Heart right ventricle (tissue), 16 donors: ENCODE measurements around the gene EHD1. TPM values are rescaled to one million over a fixed set of nuclear protein-coding genes. Genes with fewer than 3 reads are reported as not detected.

Source experiments
- ATAC-seq, 8 donors: fragments of 200-7000 bp; cut with Tn5 transposase; one replicate each; pipeline ENCODE4 v1.9.1; 2020; ENCODE audit warnings: mild to moderate bottlenecking in 8 of 8, moderate library complexity in 8 of 8, moderate number of reproducible peaks in 1 of 8
- DNase-seq, 2 donors: peaks; one replicate each; pipeline ENCODE4 v3.0.0-alpha.2; 2020
- H3K27ac ChIP-seq, 10 donors: fragments of 200-600 bp; sonication (generic) in 2 of 10; one replicate each; pipeline versions ENCODE4 v1.5.0 to v1.8.0; 2020 to 2022; ENCODE audit warnings: mild to moderate bottlenecking in 3 of 10
- H3K27me3 ChIP-seq, 7 donors: fragments of 200-600 bp; one replicate each; pipeline ENCODE4 v1.8.0; 2021 to 2022; ENCODE audit warnings: mild to moderate bottlenecking in 2 of 7
- H3K36me3 ChIP-seq, 9 donors: fragments of 200-600 bp; sonication (generic) in 1 of 9; one replicate each; pipeline versions ENCODE4 v1.5.0 to v1.8.0; 2020 to 2022; ENCODE audit warnings: mild to moderate bottlenecking in 2 of 9
- H3K4me1 ChIP-seq, 9 donors: fragments of 200-600 bp; sonication (generic) in 1 of 9; one replicate each; pipeline versions ENCODE4 v1.5.0 to v1.8.0; 2020 to 2022; ENCODE audit warnings: mild to moderate bottlenecking in 4 of 9
- H3K4me3 ChIP-seq, 10 donors: fragments of 200-600 bp; sonication (generic) in 2 of 10; one replicate each; pipeline versions ENCODE4 v1.5.0 to v1.8.0; 2020 to 2022; ENCODE audit warnings: mild to moderate bottlenecking in 7 of 10, moderate library complexity in 2 of 10
- H3K9me3 ChIP-seq, 11 donors: fragments of 200-600 bp in 10 of 11; sonication (generic) in 2 of 11; one replicate each; pipeline versions ENCODE4 v1.5.0 to v1.8.0; 2013 to 2022; ENCODE audit warnings: mild to moderate bottlenecking in 2 of 11, control low read depth in 1 of 11, moderate library complexity in 1 of 11
- CTCF ChIP-seq, 9 donors: fragments of 200-600 bp; sonication (generic) in 2 of 9; IDR thresholded peaks; one replicate each; pipeline versions ENCODE4 v1.5.0 to v1.8.0; 2021 to 2022; ENCODE audit warnings: antibody characterized with exemption in 9 of 9, mild to moderate bottlenecking in 5 of 9, moderate library complexity in 1 of 9
- WGBS, 2 donors: extraction: QIAGEN DNeasy Blood & Tissue Kit; methylation state at CpG; one replicate each; pipeline ENCODE4 v1.1.7; 2013; ENCODE audit warnings: inconsistent platforms in 1 of 2; 5-methylcytosine and 5-hydroxymethylcytosine counted together
- intact Hi-C, 10 donors: fragments of 100-400 bp; cut with DNase I; formaldehyde crosslinking; loops; one replicate each; pipeline versions ENCODE4 v1.11.1 to v1.14.2; 2022
- polyA plus RNA-seq, 2 donors: library from polyadenylated mRNA; stranded (reverse); fragments of 200-250 nt; gene quantifications; one replicate each; pipeline ENCODE4 v1.2.3, GENCODE V29; 2013
- total RNA-seq, 10 donors: library from RNA; stranded (reverse); fragmentation: NEBNext Ultra II Directional in 3 of 10; extraction: Animal tissue kit (Norgen Biotek cat#: 25700) in 3 of 10; gene quantifications; one replicate each; pipeline versions ENCODE4 v1.2.1 to v1.2.4, GENCODE V29; 2021 to 2023
- donor health status: Arrhythmogenic right ventricular cardiomyopathy.
- donor health status: ischemic (EF 13 %, LVEDD 7.1; RV severe dilation, severe dysfunction).
- donor health status: healthy with polysubstance abuse.
- donor health status: DM: no; HTN: yes; CAD: no.
- donor health status: DM: no; HTN: no; CAD: no.
- donor health status: ischemic (EF 25% LVEDD 6.9; RV normal size, moderate dysfunction).
- donor health status: ischemic (EF 25% LVEDD 5.7; RV mildly dilated, moderate dysfunction).
- donor health status: healthy.
- donor health status: DM: yes; HTN: yes; CAD: no.
- donor health status: Ischemic cardiomyopathy.
- donor health status: ischemic (EF 35%, LVEDD 5.7; RV mildly dilated, moderate dysfunction).
- donor health status: nonischemic (EF 11% LVEDD 7.7; RV severe dilation, severe dysfunction).
- donor health status: DM: yes; HTN: yes; CAD: no.
- donor health status: PGD.
- donor health status: ischemic (EF 29% LVEDD 5.4; RV normal size, mild dysfunction).
- donor health status: nonischemic (EF 23%, LVEDD 6.1; RV moderate dilation, normal function).

Gene EHD1
- total and polyA plus RNA-seq, 12 donors, result 26.0 to 73.1 (median 41.1) TPM

DNA sequence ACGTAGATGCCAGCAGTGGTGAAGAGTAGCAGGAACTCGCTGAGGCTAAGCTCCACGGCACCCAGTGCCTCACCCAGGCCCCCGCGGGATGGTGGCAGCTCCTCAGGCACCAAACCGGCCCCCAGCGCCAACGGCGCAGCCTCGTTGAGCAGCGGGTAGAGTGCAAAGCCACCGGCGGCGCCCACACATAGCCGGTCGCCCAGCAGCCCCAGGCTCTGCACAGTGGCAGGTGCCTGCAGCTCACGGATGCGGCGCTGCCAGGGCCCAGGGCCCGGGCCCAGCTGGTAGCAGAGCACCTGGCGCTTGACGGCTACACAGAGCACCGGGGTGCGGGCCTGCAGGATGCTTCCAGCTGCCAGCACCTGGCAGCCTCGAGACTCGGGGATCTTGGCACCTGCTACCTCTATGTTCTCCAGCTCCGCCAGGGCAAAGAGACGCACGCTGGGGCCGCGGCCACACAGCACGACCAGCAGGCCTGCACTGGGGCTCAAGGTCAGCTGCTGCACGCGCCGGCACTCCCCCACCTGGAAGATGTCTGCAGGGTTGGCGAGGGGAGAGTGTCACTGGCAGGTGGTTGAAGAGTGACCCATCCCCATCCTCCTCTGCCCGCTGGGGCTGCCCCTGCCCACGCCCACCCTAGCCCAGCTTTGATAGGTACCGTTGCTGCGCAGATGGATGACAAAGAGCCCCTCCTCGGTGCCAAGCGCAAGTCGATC lies 48.7 kb downstream of the EHD1 start:
- Histone ChIP-seq H3K9me3 (no peaks in the 10 kb centered on the region), H3K36me3 (no peaks in the 10 kb centered on the region), H3K27ac (no peak overlapping the region), H3K4me3 (no peak overlapping the region), H3K4me1 (no peaks in the 10 kb centered on the region), H3K27me3 (no peaks in the 10 kb centered on the region)
- intact Hi-C loops, result no loop called here
- ATAC-seq (no peak), DNase-seq (no peak)
- TF ChIP-seq CTCF (IDR thresholded peaks at IDR 0.05), result no peak
- 92 to 93% methylated on average over 43 of the region's 43 CpGs for WGBS, 2 donors

DNA sequence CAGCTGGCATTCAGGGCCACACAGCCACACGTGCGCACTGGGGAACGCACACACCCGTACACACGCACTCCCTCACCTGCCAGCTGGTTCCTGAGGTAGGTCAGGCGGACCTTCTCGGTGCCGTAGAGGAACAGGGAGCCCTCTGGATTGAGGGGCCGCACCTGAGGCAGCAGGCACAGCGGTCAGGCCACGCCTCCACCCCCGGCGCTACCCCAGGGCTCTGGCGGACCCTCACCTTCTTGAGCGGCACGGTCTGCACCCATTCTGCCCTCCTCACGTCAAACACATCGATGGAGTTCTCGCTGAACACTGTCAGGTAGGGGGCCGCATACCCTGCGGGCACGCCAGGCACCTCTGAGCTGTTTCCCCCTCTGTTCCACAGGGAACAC lies 51.0 kb downstream of the EHD1 start:
- ATAC-seq (no peak), DNase-seq (no peak)
- Histone ChIP-seq H3K27ac (no peak overlapping the region), H3K9me3 (no peaks in the 10 kb centered on the region), H3K36me3 (no peaks in the 10 kb centered on the region), H3K4me1 (no peaks in the 10 kb centered on the region), H3K27me3 (no peaks in the 10 kb centered on the region), H3K4me3 (no peak overlapping the region)
- no peak for TF ChIP-seq CTCF (IDR thresholded peaks at IDR 0.05)
- WGBS, 2 donors, result 88 to 95% methylated on average over 22 of the region's 22 CpGs
- intact Hi-C loops, result no loop called here

GRCh38 chr11:64826578-64827450 lies 51.6 kb downstream of the EHD1 start:
- H3K4me3 ChIP-seq, result no peak overlapping the region
- whole genome bisulfite sequencing, 2 donors, result 85 to 91% methylated on average over 52 of the region's 52 CpGs

GRCh38 chr11:64826062-64826461 lies 52.4 kb downstream of the EHD1 start:
- 91 to 92% methylated on average over 7 of the region's 7 CpGs for WGBS, 2 donors
- Histone ChIP-seq H3K36me3 (no peaks in the 10 kb centered on the region), H3K4me1 (no peaks in the 10 kb centered on the region), H3K9me3 (no peaks in the 10 kb centered on the region), H3K4me3 (no peak overlapping the region), H3K27ac (no peak overlapping the region), H3K27me3 (no peaks in the 10 kb centered on the region)
- TF ChIP-seq CTCF (IDR thresholded peaks at IDR 0.05), result no peak
- intact Hi-C loops, result no loop called here
- ATAC-seq, result no peak
- no peak for DNase-seq

More at GRCh38 chr11:64826578-64827450, 51.6 kb downstream of the EHD1 start:
- Histone ChIP-seq H3K27me3 (no peaks in the 10 kb centered on the region), H3K36me3 (no peaks in the 10 kb centered on the region), H3K9me3 (no peaks in the 10 kb centered on the region), H3K4me1 (no peaks in the 10 kb centered on the region), H3K27ac (no peak overlapping the region)
- ATAC-seq (no peak), DNase-seq (no peak)
- intact Hi-C loops, result no loop called here
- TF ChIP-seq CTCF (IDR thresholded peaks at IDR 0.05), result no peak
